GM19239 (cell line): ENCODE measurements around the gene LPP.

Experiments
- DNase-seq: peaks from one replicate; pipeline ENCODE4 v3.0.0; 2011; ENCODE audit warnings: low spot score; ENCODE audit not compliant: insufficient read length
- FAIRE-seq: peaks from 2 replicates; lab custom pipeline; 2011; peaks lifted over from hg19 to GRCh38; lab: Jason Lieb, UNC

Gene LPP

GRCh38 chr3:188188911-188189310, 35.0 kb downstream of the LPP start:
- DNase-seq (no peak), FAIRE-seq (no peak)

- DNase-seq, result no peak
- no peak for FAIRE-seq
Observed at GRCh38 chr3:188191460-188191859, 37.5 kb downstream of the LPP start.

DNA sequence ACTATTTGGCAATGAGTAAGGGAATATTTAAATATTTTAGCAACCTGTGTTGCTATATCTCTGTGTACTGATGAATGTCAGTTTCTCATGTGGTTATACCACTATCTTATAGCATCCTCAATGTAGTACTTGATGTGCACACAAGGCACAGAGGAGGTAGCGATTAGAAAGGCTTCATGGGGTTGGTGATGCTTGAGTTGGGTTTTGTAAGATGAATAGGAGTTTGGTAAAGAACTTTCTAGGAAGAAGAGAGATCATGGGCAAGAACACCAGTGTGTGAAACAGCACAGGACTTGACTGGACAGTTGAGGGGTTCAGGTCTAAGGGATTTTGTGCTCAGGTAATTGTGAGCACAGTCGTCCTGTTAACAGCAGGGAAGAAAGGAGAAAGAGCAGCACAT, 38.1 kb downstream of the LPP start:
- no peak for FAIRE-seq

DNA sequence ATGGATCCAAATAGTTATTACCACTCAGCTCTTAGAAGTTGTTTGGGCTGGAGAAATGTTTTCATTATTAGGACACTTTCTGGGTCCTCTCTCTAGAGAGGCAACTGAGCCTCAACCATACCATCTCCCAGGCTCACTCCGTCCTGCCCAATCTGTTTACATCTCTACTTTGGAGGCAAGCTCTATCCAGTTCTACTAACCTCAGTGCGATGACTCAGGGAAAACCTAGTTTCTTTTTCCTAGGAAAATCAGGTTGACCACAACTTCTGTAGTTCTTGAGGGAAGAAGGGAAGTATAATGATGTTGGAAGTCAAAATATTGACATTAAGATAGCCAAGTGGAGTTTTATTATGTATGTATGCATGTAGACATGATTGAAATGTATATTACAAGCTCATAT, 40.4 kb downstream of the LPP start:
- no peak for DNase-seq
- FAIRE-seq, result no peak

More for the DNA sequence above, 38.1 kb downstream of the LPP start:
- no peak for DNase-seq

DNA sequence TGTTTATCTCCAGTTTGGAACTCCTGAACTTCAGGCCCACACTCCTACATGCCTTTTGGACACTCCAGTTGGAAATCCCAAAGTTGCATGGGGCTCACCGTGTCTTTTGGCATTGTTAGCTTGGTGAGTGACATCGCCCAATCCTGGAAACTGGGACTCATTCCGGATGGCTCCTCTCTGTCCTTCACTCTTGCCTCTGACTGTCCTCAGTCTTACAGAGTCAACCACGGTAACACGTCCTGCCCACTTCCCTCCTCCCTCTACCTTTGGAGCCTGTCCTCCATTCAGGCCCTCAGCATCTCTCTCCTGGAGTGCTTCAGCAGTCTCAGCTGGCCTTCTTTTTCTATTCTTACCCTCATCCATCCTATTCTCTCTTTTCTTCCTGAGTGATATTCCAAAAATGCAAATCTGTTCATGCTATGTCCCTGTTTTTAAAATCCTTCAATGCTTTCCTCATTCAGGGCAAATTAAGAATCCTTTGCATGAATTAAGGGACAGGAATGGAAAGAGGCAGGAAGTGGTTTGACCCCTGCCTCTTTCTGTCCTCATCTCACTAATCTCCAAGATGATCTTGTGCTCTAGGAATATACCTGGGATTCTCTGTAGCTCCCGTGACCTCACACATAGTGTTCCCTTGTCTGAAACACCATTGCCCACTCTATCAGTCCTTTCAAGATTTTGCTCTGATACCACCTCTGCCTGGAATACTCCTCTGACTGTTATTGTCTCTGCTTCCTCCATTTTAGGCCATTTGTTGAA, 42.5 kb downstream of the LPP start:
- FAIRE-seq (no peak), DNase-seq (no peak)

DNA sequence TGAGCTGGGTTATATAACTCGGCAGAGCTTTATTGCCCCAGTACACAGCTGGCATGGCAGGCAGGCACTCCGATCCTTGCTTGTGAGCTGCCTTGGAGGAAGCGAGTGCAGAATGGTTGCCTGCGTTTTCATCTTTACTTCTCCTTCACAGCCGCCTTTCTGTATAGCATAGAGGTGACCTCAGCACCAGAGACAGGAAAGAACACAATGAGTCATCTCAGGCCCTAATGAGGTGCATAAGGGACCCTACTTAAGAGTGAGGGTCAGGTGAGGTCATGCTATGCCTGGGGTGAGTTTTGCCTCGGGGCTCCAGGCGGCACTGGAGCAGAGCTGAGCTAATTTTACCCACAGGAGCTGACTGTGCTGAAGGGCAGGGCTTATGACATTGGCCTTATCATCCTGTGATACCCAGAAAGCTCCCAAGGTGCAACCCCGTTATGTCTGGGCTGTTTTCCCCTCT, 43.5 kb downstream of the LPP start:
- DNase-seq (no peak), FAIRE-seq (no peak)

GRCh38 chr3:188198001-188198400, 44.0 kb downstream of the LPP start:
- DNase-seq, result no peak
- no peak for FAIRE-seq

DNA sequence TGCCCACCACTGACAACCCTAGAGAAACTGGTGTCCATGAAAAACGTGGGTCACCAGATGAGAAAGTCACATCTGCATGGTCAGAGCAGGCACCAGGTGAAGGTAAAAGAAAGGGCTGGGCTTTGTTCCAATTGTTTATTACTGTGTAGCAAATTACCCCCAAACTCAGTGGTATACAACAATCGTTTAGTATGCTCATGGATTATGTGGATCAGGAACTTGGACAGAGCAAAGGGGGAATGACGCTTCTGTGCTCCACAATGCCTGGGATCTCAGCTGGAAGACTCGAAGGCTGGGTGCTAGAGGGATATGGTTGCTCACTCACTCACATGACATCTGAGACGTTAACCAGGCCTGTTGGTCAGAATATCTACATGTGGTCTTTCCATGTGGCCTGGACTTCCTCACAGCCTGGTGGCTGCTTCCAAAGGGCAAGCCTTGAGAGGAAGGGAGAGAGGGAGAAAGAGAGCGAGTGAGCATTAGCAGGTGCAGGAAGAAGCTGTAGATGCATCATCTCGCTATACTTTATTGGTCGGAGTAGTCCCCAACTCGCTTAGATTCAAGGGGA, 44.9 kb downstream of the LPP start:
- no peak for FAIRE-seq

DNA sequence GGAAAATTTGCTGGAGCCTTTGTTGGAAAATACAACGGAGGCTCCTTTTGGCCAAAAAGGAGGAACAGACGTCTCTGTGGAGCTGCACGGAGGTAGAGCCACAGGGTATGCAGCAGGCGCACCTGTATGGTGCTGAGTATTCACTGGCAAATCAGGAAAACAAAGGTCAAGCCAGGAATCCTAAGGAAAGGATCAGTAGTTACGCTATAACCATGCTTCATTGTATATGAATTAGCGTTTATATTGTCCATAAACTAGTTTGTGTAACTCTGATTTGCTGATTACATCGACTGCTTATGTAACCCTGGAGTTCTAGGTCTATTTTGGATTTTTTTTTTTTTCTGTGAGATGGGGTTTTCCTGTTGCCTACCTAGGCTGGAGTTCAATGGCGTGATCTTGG, 45.4 kb downstream of the LPP start:
- FAIRE-seq, result no peak

More for the DNA sequence above, 44.9 kb downstream of the LPP start:
- no peak for DNase-seq

GRCh38 chr3:188200481-188200880, 46.5 kb downstream of the LPP start:
- no peak for DNase-seq
- FAIRE-seq, result no peak

More for the DNA sequence above, 45.4 kb downstream of the LPP start:
- no peak for DNase-seq

- DNase-seq, result no peak
- FAIRE-seq, result no peak
Observed at GRCh38 chr3:188202358-188203138, 48.6 kb downstream of the LPP start.

- FAIRE-seq (no peak), DNase-seq (no peak)
Observed at GRCh38 chr3:188204526-188204925, 50.6 kb downstream of the LPP start.

DNA sequence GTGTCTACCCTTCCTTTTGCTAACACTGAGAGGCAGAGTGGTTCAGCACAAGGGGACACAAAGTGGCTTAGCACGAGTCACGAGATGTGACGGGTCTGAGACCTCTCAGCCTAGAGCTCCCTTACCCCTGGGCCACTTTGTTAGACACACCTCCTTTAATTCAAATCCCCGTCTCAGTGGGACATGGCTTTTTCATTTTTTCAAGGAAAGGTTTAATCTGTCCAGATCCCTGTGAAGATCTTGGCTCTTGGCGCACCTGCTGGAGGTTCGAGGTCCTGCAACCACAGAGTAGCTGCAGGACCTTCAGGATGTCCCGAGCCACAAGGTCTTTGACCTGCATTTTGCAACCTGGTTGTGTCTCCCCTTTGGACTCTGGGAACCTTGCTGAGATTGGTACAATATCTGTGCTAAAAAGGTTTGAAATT, 52.0 kb downstream of the LPP start:
- no peak for DNase-seq

GRCh38 chr3:188206787-188207186, 52.8 kb downstream of the LPP start:
- DNase-seq (no peak), FAIRE-seq (no peak)

More for the DNA sequence above, 52.0 kb downstream of the LPP start:
- FAIRE-seq, result no peak

DNA sequence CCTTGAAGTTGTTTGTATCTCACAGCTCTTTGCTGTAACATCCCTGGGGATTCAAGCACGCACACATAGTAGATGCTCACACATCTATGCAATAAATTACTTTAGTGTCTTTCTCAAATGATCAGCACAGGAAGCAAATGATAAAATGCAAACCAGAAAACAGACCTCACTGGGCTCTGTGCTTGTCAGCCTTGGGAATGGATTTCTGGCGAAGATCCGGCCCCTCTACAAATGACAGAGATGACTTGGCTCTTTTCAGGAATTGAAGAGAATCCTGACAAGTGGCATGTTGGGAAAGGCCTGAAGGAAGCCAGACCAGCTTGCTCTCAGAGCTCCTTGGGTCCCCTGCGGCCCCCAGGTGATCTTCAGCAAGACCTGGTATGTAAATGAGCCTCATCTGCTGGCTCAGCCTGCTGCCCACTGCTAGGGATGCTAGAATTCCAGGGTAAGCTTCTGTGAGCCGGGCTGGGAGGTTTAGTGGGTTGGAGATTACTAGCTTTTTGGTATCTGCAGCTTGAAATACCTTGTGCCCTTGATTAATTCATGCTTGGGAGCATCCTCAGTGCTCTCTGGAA, 54.1 kb downstream of the LPP start:
- DNase-seq (no peak), FAIRE-seq (no peak)

DNA sequence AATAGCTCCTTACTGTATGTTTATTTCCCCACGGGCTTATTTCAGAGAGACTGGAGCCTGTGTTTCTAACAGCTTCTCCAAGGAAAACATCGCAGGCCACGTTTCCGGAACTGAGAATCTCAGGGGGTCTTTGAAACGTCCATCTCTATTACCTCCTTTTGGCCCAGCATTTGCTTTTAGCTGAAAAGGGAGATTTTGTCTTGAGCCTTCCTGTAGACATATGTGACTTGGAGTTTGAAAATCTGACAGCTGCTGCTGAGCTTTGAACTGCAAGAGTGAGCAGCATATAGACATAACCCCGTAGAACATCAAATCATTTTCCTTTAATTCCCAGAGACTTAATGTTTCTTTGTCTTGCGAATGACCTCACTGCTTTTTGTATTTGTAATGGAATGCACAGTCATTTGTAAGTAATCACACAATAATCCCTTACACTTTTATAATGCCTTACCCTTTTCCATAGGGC, 54.6 kb downstream of the LPP start:
- DNase-seq, result no peak

GRCh38 chr3:188209034-188209433, 55.1 kb downstream of the LPP start:
- no peak for FAIRE-seq
- no peak for DNase-seq

More for the DNA sequence above, 54.6 kb downstream of the LPP start:
- no peak for FAIRE-seq

- FAIRE-seq, result no peak
- no peak for DNase-seq
Observed at GRCh38 chr3:188209740-188210139, 55.8 kb downstream of the LPP start.

DNA sequence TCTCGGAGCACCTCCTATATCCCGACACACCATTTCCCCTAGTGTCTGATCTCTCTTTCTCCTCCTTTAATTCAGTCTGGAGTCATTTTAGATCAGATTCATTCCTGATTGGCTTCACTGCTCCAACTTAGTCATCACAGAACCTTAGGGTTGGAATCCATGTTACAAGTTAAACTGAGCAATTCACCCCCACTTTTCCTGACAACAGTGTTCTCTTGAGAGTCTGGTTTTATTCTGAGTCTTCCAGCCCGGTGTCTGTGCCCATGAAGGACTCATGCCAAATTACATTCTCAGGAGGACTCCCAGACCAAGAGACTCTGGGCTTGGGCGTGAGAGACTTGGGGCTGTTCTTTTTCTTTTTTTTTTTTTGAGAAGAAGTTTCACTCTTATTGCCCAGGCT, 57.5 kb downstream of the LPP start:
- FAIRE-seq, result no peak
- DNase-seq, result no peak

GRCh38 chr3:188212308-188212969, 58.5 kb downstream of the LPP start:
- no peak for FAIRE-seq
- no peak for DNase-seq
